Neural progenitor cell (in vitro differentiated cells): ENCODE data around the gene NOX5. TPM values are rescaled to one million over a fixed set of nuclear protein-coding genes. Genes with fewer than 3 reads are reported as not detected.

Experiments used
- DNase-seq: peaks from one replicate; pipeline ENCODE4 v3.0.0-alpha.2; 2016; ENCODE audit warnings: low spot score
- H2AFZ ChIP-seq: fragments of 200-600 bp; sonication (generic); replicated peaks from 2 replicates; pipeline ENCODE4 v1.6.1; 2016; ENCODE audit warnings: antibody characterized with exemption
- H3F3A ChIP-seq: fragments of 200-600 bp; sonication (generic); 2 replicates; pipeline ENCODE4 v1.6.1; 2016; ENCODE audit warnings: antibody characterized with exemption, low read depth
- H3K27ac ChIP-seq: fragments of 200-600 bp; sonication (generic); 2 replicates; pipeline ENCODE4 v1.5.1; 2016; ENCODE audit warnings: mild to moderate bottlenecking
- H3K27me3 ChIP-seq: fragments of 200-600 bp; sonication (generic); 2 replicates; pipeline ENCODE4 v1.6.1; 2016; ENCODE audit warnings: mild to moderate bottlenecking, moderate library complexity
- H3K36me3 ChIP-seq: fragments of 200-600 bp; sonication (generic); 2 replicates; pipeline ENCODE4 v1.5.1; 2016
- H3K4me1 ChIP-seq: fragments of 200-600 bp; sonication (generic); 2 replicates; pipeline ENCODE4 v1.6.1; 2016; ENCODE audit warnings: mixed run types
- H3K4me2 ChIP-seq: fragments of 200-600 bp; sonication (generic); 2 replicates; pipeline ENCODE4 v1.6.1; 2016
- H3K4me3 ChIP-seq: fragments of 200-600 bp; sonication (generic); 2 replicates; pipeline ENCODE4 v1.5.1; 2016
- H3K79me2 ChIP-seq: fragments of 200-600 bp; sonication (generic); 2 replicates; pipeline ENCODE4 v1.6.1; 2016; ENCODE audit warnings: low read depth
- H3K9ac ChIP-seq: fragments of 200-600 bp; sonication (generic); 2 replicates; pipeline ENCODE4 v1.6.1; 2016
- H3K9me3 ChIP-seq: fragments of 200-600 bp; sonication (generic); 2 replicates; pipeline ENCODE4 v1.5.1; 2016; ENCODE audit warnings: low read depth
- H4K20me1 ChIP-seq: fragments of 200-600 bp; sonication (generic); 2 replicates; pipeline ENCODE4 v1.6.1; 2016; ENCODE audit warnings: low read depth
- H3K27ac Mint-ChIP-seq: 3 replicates; pipeline ENCODE4 v1.8.0; 2021; ENCODE audit warnings: mixed read lengths
- H3K27me3 Mint-ChIP-seq: 2 replicates; pipeline ENCODE4 v1.8.0; 2022; ENCODE audit warnings: low read depth, mild to moderate bottlenecking, inconsistent platforms, moderate library complexity, mixed read lengths; ENCODE audit not compliant: insufficient read depth
- H3K36me3 Mint-ChIP-seq: 3 replicates; pipeline ENCODE4 v1.8.0; 2021; ENCODE audit warnings: mixed read lengths
- H3K4me1 Mint-ChIP-seq: 3 replicates; pipeline ENCODE4 v1.8.0; 2021; ENCODE audit warnings: mixed read lengths
- H3K4me3 Mint-ChIP-seq: 3 replicates; pipeline ENCODE4 v1.8.0; 2021; ENCODE audit warnings: mild to moderate bottlenecking, moderate library complexity, mixed read lengths
- H3K9me3 Mint-ChIP-seq: 3 replicates; pipeline ENCODE4 v1.8.0; 2020; ENCODE audit warnings: mixed read lengths
- EZH2 ChIP-seq: fragments of 200-600 bp; sonication (generic); IDR thresholded peaks from 2 replicates; pipeline ENCODE4 v1.6.1; 2017; ENCODE audit warnings: antibody characterized with exemption, mild to moderate bottlenecking, moderate library complexity
- EZH2phosphoT487 ChIP-seq: fragments of 200-600 bp; sonication (generic); IDR thresholded peaks from 2 replicates; pipeline ENCODE4 v1.6.1; 2017; ENCODE audit warnings: antibody characterized with exemption
- total RNA-seq: library from RNA; depleted of rRNA; stranded (reverse); fragments of >200 nt; gene quantifications from 2 replicates; pipeline ENCODE4 v1.2.3, GENCODE V29; 2015; ENCODE audit warnings: low replicate concordance
- TF ChIP-seq, protein P1 (sequence below): fragments of 200-600 bp; sonication (generic); IDR thresholded peaks from 2 replicates; pipeline ENCODE4 v1.5.1; 2017; ENCODE audit warnings: antibody characterized with exemption, mild to moderate bottlenecking

NOX5 gene
- total RNA-seq, 1 donor from 2014 or later, result not detected

DNA sequence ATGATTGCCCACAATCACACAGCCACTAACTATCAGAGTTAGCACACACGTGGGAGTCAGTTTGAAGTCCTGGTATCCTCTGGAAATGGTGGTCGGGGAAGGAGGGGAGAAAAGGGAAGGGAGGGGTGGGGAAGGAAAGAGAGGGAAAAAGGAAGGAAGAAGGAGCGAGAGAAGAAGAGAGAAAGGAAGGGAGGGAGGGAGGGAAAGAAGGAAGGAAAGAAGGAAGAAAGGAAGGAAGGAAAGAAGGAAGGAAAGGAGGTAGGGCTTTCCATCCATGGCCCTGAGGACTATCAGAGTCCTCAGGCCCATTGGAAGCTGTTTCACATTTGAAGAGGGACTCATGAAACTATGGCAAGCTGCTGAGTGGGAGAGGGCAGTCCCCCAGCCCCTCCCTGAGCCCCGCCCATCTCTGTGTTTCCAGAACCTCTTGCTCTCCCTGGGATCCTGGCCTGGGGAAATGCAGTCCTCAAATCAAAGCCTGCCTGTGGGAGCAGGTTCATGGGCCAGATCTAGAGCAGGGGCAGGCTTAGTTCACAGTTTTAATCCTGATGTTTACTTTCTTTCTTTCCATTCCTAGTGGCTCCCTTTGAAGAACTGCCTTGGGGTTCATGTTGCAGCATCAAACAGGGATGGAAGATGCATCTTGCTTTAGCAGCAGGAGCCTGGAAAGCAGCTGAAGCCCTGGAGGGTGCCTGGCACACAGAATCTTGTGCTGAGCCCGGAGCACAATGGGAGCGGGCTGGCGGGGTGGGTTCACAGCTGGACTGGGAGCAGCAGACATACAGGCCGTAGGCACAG, 79.8 kb downstream of the NOX5 start:
- Histone ChIP-seq H3K79me2 (no peaks in the 10 kb centered on the region), H3K9me3 (no peaks in the 10 kb centered on the region), H2AFZ (peak overlapping the region; percentile 34), H3K4me1 (peaks cover 22% of the 10 kb centered on the region), H3K4me2 (peak overlapping the region; percentile 42), H3K9ac (no peak overlapping the region), H3K27ac (no peak overlapping the region), H3K36me3 (no peaks in the 10 kb centered on the region), H3K27me3 (peaks cover 51% of the 10 kb centered on the region), H4K20me1 (no peaks in the 10 kb centered on the region), H3F3A (peaks cover 12% of the 10 kb centered on the region), H3K4me3 (no peak overlapping the region)
- DNase-seq, result no peak
- H3K27me3 Mint-ChIP-seq, result peaks cover 27% of the 10 kb centered on the region
- peaks cover 28% of the 10 kb centered on the region for H3K4me1 Mint-ChIP-seq
- no peaks in the 10 kb centered on the region for H3K36me3 Mint-ChIP-seq
- TF ChIP-seq EZH2 (no peak), EZH2phosphoT487 (no peak)
- TF ChIP-seq, protein P1, sequence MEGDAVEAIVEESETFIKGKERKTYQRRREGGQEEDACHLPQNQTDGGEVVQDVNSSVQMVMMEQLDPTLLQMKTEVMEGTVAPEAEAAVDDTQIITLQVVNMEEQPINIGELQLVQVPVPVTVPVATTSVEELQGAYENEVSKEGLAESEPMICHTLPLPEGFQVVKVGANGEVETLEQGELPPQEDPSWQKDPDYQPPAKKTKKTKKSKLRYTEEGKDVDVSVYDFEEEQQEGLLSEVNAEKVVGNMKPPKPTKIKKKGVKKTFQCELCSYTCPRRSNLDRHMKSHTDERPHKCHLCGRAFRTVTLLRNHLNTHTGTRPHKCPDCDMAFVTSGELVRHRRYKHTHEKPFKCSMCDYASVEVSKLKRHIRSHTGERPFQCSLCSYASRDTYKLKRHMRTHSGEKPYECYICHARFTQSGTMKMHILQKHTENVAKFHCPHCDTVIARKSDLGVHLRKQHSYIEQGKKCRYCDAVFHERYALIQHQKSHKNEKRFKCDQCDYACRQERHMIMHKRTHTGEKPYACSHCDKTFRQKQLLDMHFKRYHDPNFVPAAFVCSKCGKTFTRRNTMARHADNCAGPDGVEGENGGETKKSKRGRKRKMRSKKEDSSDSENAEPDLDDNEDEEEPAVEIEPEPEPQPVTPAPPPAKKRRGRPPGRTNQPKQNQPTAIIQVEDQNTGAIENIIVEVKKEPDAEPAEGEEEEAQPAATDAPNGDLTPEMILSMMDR, result no peak
- no peaks in the 10 kb centered on the region for H3K9me3 Mint-ChIP-seq
- peak overlapping the region; percentile 59 for H3K27ac Mint-ChIP-seq
- no peak overlapping the region for H3K4me3 Mint-ChIP-seq

DNA sequence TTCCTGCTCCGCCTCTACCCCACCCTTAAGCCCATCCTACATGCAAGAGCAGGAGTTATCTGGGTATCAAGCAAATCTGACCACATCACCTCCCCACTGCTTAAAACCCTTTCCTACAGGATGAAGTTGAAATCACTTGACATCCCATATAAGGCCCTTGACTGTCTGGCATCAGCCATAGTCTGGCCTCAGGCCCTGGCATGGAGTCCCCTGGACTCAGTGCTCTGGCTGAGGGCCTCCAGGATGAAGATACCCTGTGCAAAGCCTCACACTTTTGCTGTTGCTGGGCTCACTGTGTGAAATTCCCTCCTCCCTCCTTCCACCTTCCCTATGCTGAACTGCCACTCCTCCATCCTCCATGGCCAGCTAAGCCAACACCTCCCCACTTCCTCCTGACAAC, 80.8 kb downstream of the NOX5 start:
- Histone ChIP-seq H4K20me1 (no peaks in the 10 kb centered on the region), H3K79me2 (no peaks in the 10 kb centered on the region), H3K36me3 (no peaks in the 10 kb centered on the region), H3K9ac (no peak overlapping the region), H3K4me2 (no peak overlapping the region), H3K27ac (no peak overlapping the region), H3K27me3 (peaks cover 49% of the 10 kb centered on the region), H3F3A (peaks cover 5% of the 10 kb centered on the region), H3K4me1 (peaks cover 13% of the 10 kb centered on the region), H3K9me3 (no peaks in the 10 kb centered on the region), H3K4me3 (no peak overlapping the region), H2AFZ (no peak overlapping the region)
- no peak for DNase-seq
- Mint-ChIP-seq H3K4me1 (peaks cover 20% of the 10 kb centered on the region), H3K9me3 (no peaks in the 10 kb centered on the region), H3K27me3 (peaks cover 19% of the 10 kb centered on the region), H3K36me3 (no peaks in the 10 kb centered on the region), H3K27ac (peak overlapping the region; percentile 58), H3K4me3 (no peak overlapping the region)
- TF ChIP-seq EZH2phosphoT487 (no peak), EZH2 (no peak)
- TF ChIP-seq, protein P1, result no peak

DNA sequence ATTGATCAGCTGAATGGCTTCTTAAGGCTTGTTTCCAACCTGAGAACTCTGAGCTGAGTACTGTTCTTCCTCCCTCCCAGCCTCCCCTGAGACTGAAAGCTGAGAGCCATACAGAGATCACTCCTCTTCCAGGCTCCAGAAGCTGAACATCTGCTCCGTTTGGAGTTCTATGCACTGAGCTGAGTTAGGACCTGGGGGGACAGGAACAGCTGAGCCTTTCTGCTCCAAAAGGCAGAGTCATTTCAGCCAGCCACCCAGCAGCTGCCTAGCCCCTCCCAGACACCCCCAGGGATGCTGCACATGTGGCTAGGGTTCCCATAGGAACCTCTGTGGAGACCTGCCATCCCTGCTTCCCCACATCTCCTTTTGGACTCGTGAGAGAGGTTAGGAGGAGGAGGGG, 81.7 kb downstream of the NOX5 start:
- H3K4me1 Mint-ChIP-seq, result peaks cover 17% of the 10 kb centered on the region
- no peak overlapping the region for H3K4me3 Mint-ChIP-seq
- H3K4me3 ChIP-seq, result no peak overlapping the region
- H3K4me2 ChIP-seq, result no peak overlapping the region
- TF ChIP-seq EZH2phosphoT487, result no peak
- TF ChIP-seq, protein P1, result no peak
- TF ChIP-seq EZH2, result no peak
- no peak overlapping the region for H3K27ac Mint-ChIP-seq
- H3F3A ChIP-seq, result peaks cover 5% of the 10 kb centered on the region
- no peaks in the 10 kb centered on the region for H3K9me3 ChIP-seq
- H2AFZ ChIP-seq, result no peak overlapping the region
- H3K79me2 ChIP-seq, result no peaks in the 10 kb centered on the region
- H3K36me3 ChIP-seq, result no peaks in the 10 kb centered on the region
- H3K27me3 Mint-ChIP-seq, result peaks cover 16% of the 10 kb centered on the region
- H3K27me3 ChIP-seq, result peaks cover 49% of the 10 kb centered on the region
- no peaks in the 10 kb centered on the region for H3K9me3 Mint-ChIP-seq
- no peaks in the 10 kb centered on the region for H3K36me3 Mint-ChIP-seq
- DNase-seq, result no peak
- peaks cover 10% of the 10 kb centered on the region for H3K4me1 ChIP-seq
- no peaks in the 10 kb centered on the region for H4K20me1 ChIP-seq
- no peak overlapping the region for H3K27ac ChIP-seq
- H3K9ac ChIP-seq, result no peak overlapping the region
